ENCODE results near the gene MXRA7.
"Not testable (repeated sequence)": the region's sequence is repeated elsewhere in the genome, so short reads cannot be mapped to it uniquely, and the experiment has no call there.

Gene MXRA7

GRCh38 chr17:76700617-76701470, 9.9 kb downstream of the MXRA7 start:
- H3K27ac ChIP-seq (ENCODE audit: low read length), result peak overlapping the region; percentile 91
- H3K4me3 ChIP-seq (ENCODE audit: low read depth in 1 of 2, low read length in 2 of 2), result peak overlapping the region; percentile 39 to 55
- no peaks in the 10 kb centered on the region for H3K9me3 ChIP-seq (ENCODE audit: control insufficient read depth in 1 of 2, low read length in 2 of 2)
- H3K27me3 ChIP-seq (ENCODE audit: low read depth, low read length), result no peaks in the 10 kb centered on the region
- no peaks in the 10 kb centered on the region for H3K36me3 ChIP-seq (ENCODE audit: control insufficient read depth in 1 of 2, insufficient read depth in 2 of 2, low read length in 2 of 2)
- peaks cover 0 to 64% of the 10 kb centered on the region in 2 donors for H3K4me1 ChIP-seq (ENCODE audit: control insufficient read depth in 1 of 2, insufficient read depth in 2 of 2, low read length in 2 of 2)

- H3K4me1 ChIP-seq (ENCODE audit: control insufficient read depth in 1 of 2, insufficient read depth in 2 of 2, low read length in 2 of 2), result peaks cover 0 to 69% of the 10 kb centered on the region in 2 donors
These were observed 10.5 kb downstream of the MXRA7 start for GRCh38 chr17:76700270-76700616.

GRCh38 chr17:76698466-76698977, 12.2 kb downstream of the MXRA7 start:
- H3K4me1 ChIP-seq (ENCODE audit: control insufficient read depth in 1 of 2, insufficient read depth in 2 of 2, low read length in 2 of 2), result peaks cover 0 to 64% of the 10 kb centered on the region in 2 donors
- H3K36me3 ChIP-seq (ENCODE audit: control insufficient read depth in 1 of 2, insufficient read depth in 2 of 2, low read length in 2 of 2); H3K9me3 ChIP-seq (ENCODE audit: control insufficient read depth in 1 of 2, low read length in 2 of 2): not testable (repeated sequence)

More at GRCh38 chr17:76700270-76700616, 10.5 kb downstream of the MXRA7 start:
- H3K4me3 ChIP-seq (ENCODE audit: low read depth in 1 of 2, low read length in 2 of 2), result peak overlapping the region in 1 of 2 donors; percentile 55
- H3K27ac ChIP-seq (ENCODE audit: low read length), result peak overlapping the region; percentile 91
- H3K9me3 ChIP-seq (ENCODE audit: control insufficient read depth in 1 of 2, low read length in 2 of 2), result no peaks in the 10 kb centered on the region
- H3K36me3 ChIP-seq (ENCODE audit: control insufficient read depth in 1 of 2, insufficient read depth in 2 of 2, low read length in 2 of 2), result no peaks in the 10 kb centered on the region
- no peaks in the 10 kb centered on the region for H3K27me3 ChIP-seq (ENCODE audit: low read depth, low read length)

DNA sequence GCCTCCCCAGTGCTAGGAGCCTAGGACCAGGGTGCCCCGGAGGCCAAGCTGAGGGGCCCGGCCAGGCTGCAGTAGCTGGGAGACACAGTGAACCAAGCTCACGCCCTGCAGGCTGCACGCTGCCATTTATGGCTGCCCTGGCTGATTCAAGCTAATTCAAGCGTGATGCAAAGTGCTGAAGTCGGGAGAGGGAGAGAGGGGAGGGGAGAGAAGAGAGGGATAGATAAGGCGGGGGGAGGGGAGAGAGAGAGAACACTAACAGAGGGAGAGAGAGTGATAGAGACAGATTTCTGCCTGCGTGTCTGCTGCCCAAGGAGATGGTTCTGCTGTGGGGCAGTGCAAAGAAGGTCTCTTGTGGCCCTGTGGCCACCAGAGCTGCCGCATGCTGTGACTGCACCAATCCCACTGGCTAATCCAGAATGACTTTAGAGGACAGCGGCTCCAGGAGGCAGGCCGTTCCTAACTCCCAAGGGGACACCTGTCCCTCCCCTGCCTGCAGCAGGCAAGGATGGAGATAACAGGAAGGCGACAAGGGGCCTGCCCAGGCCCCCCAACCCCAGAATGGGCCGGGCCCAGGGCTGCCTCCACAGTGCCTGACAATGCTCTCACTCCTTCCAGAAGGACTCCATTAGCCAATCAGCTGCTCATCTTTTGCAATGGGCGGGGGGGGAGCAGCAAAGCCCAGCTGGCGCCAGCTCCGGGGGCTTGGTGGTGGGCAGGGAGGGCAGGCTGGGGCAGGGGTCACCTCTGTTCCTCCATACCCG, 12.9 kb downstream of the MXRA7 start:
- Histone ChIP-seq H3K36me3 (ENCODE audit: control insufficient read depth in 1 of 2, insufficient read depth in 2 of 2, low read length in 2 of 2) (no peaks in the 10 kb centered on the region), H3K4me3 (ENCODE audit: low read depth in 1 of 2, low read length in 2 of 2) (peak overlapping the region in 1 of 2 donors; percentile 28), H3K27me3 (ENCODE audit: low read depth, low read length) (no peaks in the 10 kb centered on the region), H3K9me3 (ENCODE audit: control insufficient read depth in 1 of 2, low read length in 2 of 2) (no peaks in the 10 kb centered on the region), H3K4me1 (ENCODE audit: control insufficient read depth in 1 of 2, insufficient read depth in 2 of 2, low read length in 2 of 2) (peaks cover 0 to 58% of the 10 kb centered on the region in 2 donors), H3K27ac (ENCODE audit: low read length) (peak overlapping the region; percentile 69)

More at GRCh38 chr17:76698466-76698977, 12.2 kb downstream of the MXRA7 start:
- not testable (repeated sequence) for H3K27me3 ChIP-seq (ENCODE audit: low read depth, low read length); H3K27ac ChIP-seq (ENCODE audit: low read length)
- H3K4me3 ChIP-seq (ENCODE audit: low read depth in 1 of 2, low read length in 2 of 2), result peak overlapping the region in 1 of 2 donors; percentile 28

- H3K4me1 ChIP-seq (ENCODE audit: control insufficient read depth in 1 of 2, insufficient read depth in 2 of 2, low read length in 2 of 2), result peaks cover 0 to 56% of the 10 kb centered on the region in 2 donors
- no peaks in the 10 kb centered on the region for H3K27me3 ChIP-seq (ENCODE audit: low read depth, low read length)
- H3K4me3 ChIP-seq (ENCODE audit: low read depth in 1 of 2, low read length in 2 of 2), result no peak overlapping the region
- no peaks in the 10 kb centered on the region for H3K36me3 ChIP-seq (ENCODE audit: control insufficient read depth in 1 of 2, insufficient read depth in 2 of 2, low read length in 2 of 2)
- H3K27ac ChIP-seq (ENCODE audit: low read length), result peak overlapping the region; percentile 69
- no peaks in the 10 kb centered on the region for H3K9me3 ChIP-seq (ENCODE audit: control insufficient read depth in 1 of 2, low read length in 2 of 2)
These were observed 13.7 kb downstream of the MXRA7 start for GRCh38 chr17:76696763-76697701.

DNA sequence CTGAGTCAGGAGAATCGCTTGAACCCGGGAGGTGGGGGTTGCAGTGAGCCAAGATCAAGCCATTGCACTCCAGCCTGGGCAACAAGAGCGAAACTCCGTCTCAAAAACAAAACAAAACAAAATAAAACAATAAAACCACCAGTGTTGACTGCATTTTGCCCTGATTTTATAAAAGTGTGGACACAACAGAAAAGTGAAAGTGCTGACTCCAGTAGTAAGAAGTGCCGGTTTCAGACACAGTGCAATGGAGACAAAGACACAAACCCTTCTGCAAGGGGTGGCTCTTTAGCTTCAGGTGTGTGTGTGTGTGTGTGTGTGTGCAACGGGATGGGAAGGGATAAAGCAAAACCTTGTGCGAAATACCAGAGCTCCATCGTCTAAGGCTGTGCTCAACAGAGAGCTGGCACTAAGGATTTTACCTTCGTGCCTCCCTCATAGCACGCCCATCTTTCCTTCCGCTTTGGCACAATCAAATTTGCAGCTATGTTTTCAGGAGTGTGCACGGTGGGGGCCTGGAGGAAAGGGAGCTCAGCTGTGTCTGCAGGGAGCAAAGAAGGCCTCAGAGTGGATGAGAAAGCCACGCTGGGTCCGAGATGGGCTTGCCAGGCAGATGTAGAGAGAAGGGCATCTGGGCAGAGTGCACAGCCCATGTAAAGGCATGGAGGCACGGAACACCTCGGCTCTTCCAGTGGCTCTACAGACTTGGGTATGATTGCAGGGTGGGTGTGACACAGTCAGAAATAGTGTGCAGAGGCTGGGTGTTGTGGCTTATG, 15.5 kb downstream of the MXRA7 start:
- H3K27ac ChIP-seq (ENCODE audit: low read length), result no peak overlapping the region
- no peaks in the 10 kb centered on the region for H3K36me3 ChIP-seq (ENCODE audit: control insufficient read depth in 1 of 2, insufficient read depth in 2 of 2, low read length in 2 of 2)
- H3K27me3 ChIP-seq (ENCODE audit: low read depth, low read length), result no peaks in the 10 kb centered on the region
- H3K4me3 ChIP-seq (ENCODE audit: low read depth in 1 of 2, low read length in 2 of 2), result no peak overlapping the region
- peaks cover 0 to 49% of the 10 kb centered on the region in 2 donors for H3K4me1 ChIP-seq (ENCODE audit: control insufficient read depth in 1 of 2, insufficient read depth in 2 of 2, low read length in 2 of 2)
- H3K9me3 ChIP-seq (ENCODE audit: control insufficient read depth in 1 of 2, low read length in 2 of 2), result no peaks in the 10 kb centered on the region

GRCh38 chr17:76691379-76692191, 19.2 kb downstream of the MXRA7 start:
- no peaks in the 10 kb centered on the region for H3K36me3 ChIP-seq (ENCODE audit: control insufficient read depth in 1 of 2, insufficient read depth in 2 of 2, low read length in 2 of 2)
- H3K4me3 ChIP-seq (ENCODE audit: low read depth in 1 of 2, low read length in 2 of 2), result no peak overlapping the region
- no peaks in the 10 kb centered on the region for H3K9me3 ChIP-seq (ENCODE audit: control insufficient read depth in 1 of 2, low read length in 2 of 2)
- no peak overlapping the region for H3K27ac ChIP-seq (ENCODE audit: low read length)
- H3K27me3 ChIP-seq (ENCODE audit: low read depth, low read length), result no peaks in the 10 kb centered on the region
- peaks cover 12 to 45% of the 10 kb centered on the region in 2 donors for H3K4me1 ChIP-seq (ENCODE audit: control insufficient read depth in 1 of 2, insufficient read depth in 2 of 2, low read length in 2 of 2)

GRCh38 chr17:76690596-76691280, 20.0 kb downstream of the MXRA7 start:
- peaks cover 0 to 2% of the 10 kb centered on the region in 2 donors for H3K36me3 ChIP-seq (ENCODE audit: control insufficient read depth in 1 of 2, insufficient read depth in 2 of 2, low read length in 2 of 2)
- H3K27me3 ChIP-seq (ENCODE audit: low read depth, low read length), result no peaks in the 10 kb centered on the region
- H3K4me1 ChIP-seq (ENCODE audit: control insufficient read depth in 1 of 2, insufficient read depth in 2 of 2, low read length in 2 of 2), result peaks cover 12 to 48% of the 10 kb centered on the region in 2 donors
- H3K27ac ChIP-seq (ENCODE audit: low read length), result no peak overlapping the region
- no peak overlapping the region for H3K4me3 ChIP-seq (ENCODE audit: low read depth in 1 of 2, low read length in 2 of 2)
- no peaks in the 10 kb centered on the region for H3K9me3 ChIP-seq (ENCODE audit: control insufficient read depth in 1 of 2, low read length in 2 of 2)

DNA sequence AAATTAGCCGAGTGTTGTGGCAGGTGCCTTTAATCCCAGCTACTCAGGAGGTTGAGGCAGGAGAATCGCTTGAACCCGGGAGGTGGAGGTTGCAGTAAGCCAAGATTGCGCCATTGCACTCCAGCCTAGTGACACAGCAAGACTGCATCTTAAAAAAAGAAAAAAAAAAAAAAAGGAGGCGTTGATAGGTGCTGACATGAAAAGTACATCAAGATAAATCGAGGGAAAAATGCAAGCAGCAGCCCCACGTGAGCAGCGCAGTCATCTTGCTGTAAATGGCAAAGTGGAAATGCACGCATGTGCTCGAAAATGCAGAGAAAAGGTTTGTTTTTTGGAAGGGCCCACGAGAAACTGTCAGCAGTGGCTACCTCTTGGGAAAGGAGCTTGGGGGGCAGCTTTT, 20.9 kb downstream of the MXRA7 start:
- Histone ChIP-seq H3K4me1 (ENCODE audit: control insufficient read depth in 1 of 2, insufficient read depth in 2 of 2, low read length in 2 of 2) (peaks cover 12 to 48% of the 10 kb centered on the region in 2 donors), H3K4me3 (ENCODE audit: low read depth in 1 of 2, low read length in 2 of 2) (no peak overlapping the region), H3K27ac (ENCODE audit: low read length) (no peak overlapping the region), H3K27me3 (ENCODE audit: low read depth, low read length) (no peaks in the 10 kb centered on the region), H3K36me3 (ENCODE audit: control insufficient read depth in 1 of 2, insufficient read depth in 2 of 2, low read length in 2 of 2) (peaks cover 0 to 10% of the 10 kb centered on the region in 2 donors), H3K9me3 (ENCODE audit: control insufficient read depth in 1 of 2, low read length in 2 of 2) (no peaks in the 10 kb centered on the region)

Measured in muscle layer of duodenum (tissue), 2 donors.